C4-2B (cell line): ENCODE measurements around the gene CELSR3.

Experiments used
- ZFX ChIP-seq: fragments of 450-650 bp; IDR thresholded peaks from 2 replicates; pipeline ENCODE4 v1.6.1; 2017
- TF ChIP-seq, protein P1 (sequence below): fragments of 450-650 bp; conservative IDR thresholded peaks from 2 replicates; pipeline ENCODE4 v1.5.1; 2017; ENCODE audit warnings: mild to moderate bottlenecking

GRCh38 chr3:48681974-48682610 is 19.4 kb upstream of the CELSR3 start:
- TF ChIP-seq, protein P1, sequence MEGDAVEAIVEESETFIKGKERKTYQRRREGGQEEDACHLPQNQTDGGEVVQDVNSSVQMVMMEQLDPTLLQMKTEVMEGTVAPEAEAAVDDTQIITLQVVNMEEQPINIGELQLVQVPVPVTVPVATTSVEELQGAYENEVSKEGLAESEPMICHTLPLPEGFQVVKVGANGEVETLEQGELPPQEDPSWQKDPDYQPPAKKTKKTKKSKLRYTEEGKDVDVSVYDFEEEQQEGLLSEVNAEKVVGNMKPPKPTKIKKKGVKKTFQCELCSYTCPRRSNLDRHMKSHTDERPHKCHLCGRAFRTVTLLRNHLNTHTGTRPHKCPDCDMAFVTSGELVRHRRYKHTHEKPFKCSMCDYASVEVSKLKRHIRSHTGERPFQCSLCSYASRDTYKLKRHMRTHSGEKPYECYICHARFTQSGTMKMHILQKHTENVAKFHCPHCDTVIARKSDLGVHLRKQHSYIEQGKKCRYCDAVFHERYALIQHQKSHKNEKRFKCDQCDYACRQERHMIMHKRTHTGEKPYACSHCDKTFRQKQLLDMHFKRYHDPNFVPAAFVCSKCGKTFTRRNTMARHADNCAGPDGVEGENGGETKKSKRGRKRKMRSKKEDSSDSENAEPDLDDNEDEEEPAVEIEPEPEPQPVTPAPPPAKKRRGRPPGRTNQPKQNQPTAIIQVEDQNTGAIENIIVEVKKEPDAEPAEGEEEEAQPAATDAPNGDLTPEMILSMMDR = no peak
- TF ChIP-seq ZFX = no peak
